Stimulated activated naive B cell treated with anti-CD40 and anti-IgM and Interleukin-4, amounts not matched to agents 10 μg/mL and 1 μg/mL and 100 μg/mL, for 72 hours (primary cell): ENCODE data around the gene ACSL5.
"Not testable (repeated sequence)": the region's sequence is repeated elsewhere in the genome, so short reads cannot be mapped to it uniquely, and the experiment has no call there.

Source experiments
- ATAC-seq, 2 donors: fragments of 150-1000 bp; cut with Tn5 transposase; replicated peaks; 2 replicates each; pipeline ENCODE4 v1.10.0; 2021; ENCODE audit warnings: moderate library complexity in 1 of 2
- DNase-seq: peaks from one replicate; pipeline ENCODE4 v3.0.0; 2021
- H3K27ac Mint-ChIP-seq: one replicate; pipeline ENCODE4 v1.8.0; 2022; ENCODE audit warnings: mild to moderate bottlenecking, mixed read lengths
- H3K27me3 Mint-ChIP-seq, 2 donors: one replicate each; pipeline ENCODE4 v1.8.0; 2022; ENCODE audit warnings: mixed read lengths in 2 of 2
- H3K36me3 Mint-ChIP-seq, 2 donors: one replicate each; pipeline ENCODE4 v1.8.0; 2022; ENCODE audit warnings: mixed read lengths in 2 of 2, mild to moderate bottlenecking in 1 of 2
- H3K4me1 Mint-ChIP-seq, 2 donors: one replicate each; pipeline ENCODE4 v1.8.0; 2022; ENCODE audit warnings: mixed read lengths in 2 of 2, mild to moderate bottlenecking in 1 of 2
- H3K4me3 Mint-ChIP-seq, 2 donors: one replicate each; pipeline ENCODE4 v1.8.0; 2022; ENCODE audit warnings: mild to moderate bottlenecking in 2 of 2, mixed read lengths in 2 of 2, moderate library complexity in 1 of 2
- H3K9me3 Mint-ChIP-seq, 2 donors: one replicate each; pipeline ENCODE4 v1.8.0; 2022; ENCODE audit warnings: mixed read lengths in 2 of 2, mild to moderate bottlenecking in 1 of 2

ACSL5 gene

GRCh38 chr10:112393341-112393740 lies 19.4 kb downstream of the ACSL5 start:
- Mint-ChIP-seq H3K4me3 (no peak overlapping the region), H3K27ac (no peak overlapping the region), H3K4me1 (peaks cover 26 to 29% of the 10 kb centered on the region in 2 donors), H3K27me3 (no peaks in the 10 kb centered on the region), H3K9me3 (no peaks in the 10 kb centered on the region), H3K36me3 (peaks cover 6 to 18% of the 10 kb centered on the region in 2 donors)
- no peak for DNase-seq
- ATAC-seq, result no peak

- Mint-ChIP-seq H3K27me3 (no peaks in the 10 kb centered on the region), H3K4me1 (peaks cover 21 to 24% of the 10 kb centered on the region in 2 donors), H3K9me3 (no peaks in the 10 kb centered on the region), H3K27ac (no peak overlapping the region), H3K4me3 (no peak overlapping the region), H3K36me3 (peaks cover 6 to 18% of the 10 kb centered on the region in 2 donors)
- no peak for ATAC-seq
- DNase-seq, result no peak
Measured at GRCh38 chr10:112393827-112394226, 19.9 kb downstream of the ACSL5 start.

- DNase-seq (no peak), ATAC-seq (no peak)
- no peaks in the 10 kb centered on the region for H3K27me3 Mint-ChIP-seq
- H3K4me1 Mint-ChIP-seq, result peaks cover 15 to 18% of the 10 kb centered on the region in 2 donors
- H3K9me3 Mint-ChIP-seq, result no peaks in the 10 kb centered on the region
- H3K36me3 Mint-ChIP-seq, result peaks cover 4 to 22% of the 10 kb centered on the region in 2 donors
- no peak overlapping the region for H3K27ac Mint-ChIP-seq
- H3K4me3 Mint-ChIP-seq, result no peak overlapping the region
Measured at GRCh38 chr10:112394475-112394875, 20.6 kb downstream of the ACSL5 start.

- Mint-ChIP-seq H3K9me3 (no peaks in the 10 kb centered on the region), H3K27ac (no peak overlapping the region), H3K4me1 (peaks cover 7% of the 10 kb centered on the region in 2 donors), H3K4me3 (no peak overlapping the region), H3K36me3 (peaks cover 6 to 27% of the 10 kb centered on the region in 2 donors), H3K27me3 (no peaks in the 10 kb centered on the region)
- ATAC-seq, result no peak
- DNase-seq, result no peak
Measured at GRCh38 chr10:112395809-112396530, 22.1 kb downstream of the ACSL5 start.

GRCh38 chr10:112397592-112397991 lies 23.7 kb downstream of the ACSL5 start:
- no peaks in the 10 kb centered on the region for H3K27me3 Mint-ChIP-seq
- no peak overlapping the region for H3K4me3 Mint-ChIP-seq
- no peak for ATAC-seq

GRCh38 chr10:112402917-112403316 lies 29.0 kb downstream of the ACSL5 start:
- no peak overlapping the region for H3K4me3 Mint-ChIP-seq
- H3K27ac Mint-ChIP-seq, result no peak overlapping the region
- H3K36me3 Mint-ChIP-seq, result peaks cover 54 to 69% of the 10 kb centered on the region in 2 donors
- ATAC-seq (no peak), DNase-seq (no peak)
- H3K9me3 Mint-ChIP-seq, result peaks cover 8 to 14% of the 10 kb centered on the region in 2 donors
- H3K4me1 Mint-ChIP-seq, result peaks cover 10 to 21% of the 10 kb centered on the region in 2 donors
- H3K27me3 Mint-ChIP-seq, result no peaks in the 10 kb centered on the region

More at GRCh38 chr10:112397592-112397991, 23.7 kb downstream of the ACSL5 start:
- DNase-seq, result no peak
- Mint-ChIP-seq H3K36me3 (peaks cover 11 to 31% of the 10 kb centered on the region in 2 donors), H3K4me1 (peaks cover 0 to 4% of the 10 kb centered on the region in 2 donors), H3K9me3 (no peaks in the 10 kb centered on the region), H3K27ac (no peak overlapping the region)

GRCh38 chr10:112404617-112405016 lies 30.7 kb downstream of the ACSL5 start:
- Mint-ChIP-seq H3K4me3 (no peak overlapping the region), H3K4me1 (peaks cover 10 to 21% of the 10 kb centered on the region in 2 donors), H3K27ac (no peak overlapping the region), H3K27me3 (no peaks in the 10 kb centered on the region), H3K9me3 (peaks cover 8 to 14% of the 10 kb centered on the region in 2 donors), H3K36me3 (peaks cover 66 to 76% of the 10 kb centered on the region in 2 donors)
- no peak for DNase-seq
- no peak for ATAC-seq

GRCh38 chr10:112406806-112407205 lies 32.9 kb downstream of the ACSL5 start:
- DNase-seq, result peak; percentile 12
- peaks cover 8 to 14% of the 10 kb centered on the region in 2 donors for H3K9me3 Mint-ChIP-seq
- peaks cover 66 to 78% of the 10 kb centered on the region in 2 donors for H3K36me3 Mint-ChIP-seq
- H3K27ac Mint-ChIP-seq, result peak overlapping the region; percentile 91
- peaks cover 10 to 21% of the 10 kb centered on the region in 2 donors for H3K4me1 Mint-ChIP-seq
- H3K4me3 Mint-ChIP-seq, result peak overlapping the region in 1 of 2 donors; percentile 5
- H3K27me3 Mint-ChIP-seq, result not testable (repeated sequence)
- peak in 1 of 2 donors; percentile 39 for ATAC-seq

- no peaks in the 10 kb centered on the region for H3K27me3 Mint-ChIP-seq
- peaks cover 61 to 73% of the 10 kb centered on the region in 2 donors for H3K36me3 Mint-ChIP-seq
- DNase-seq (no peak), ATAC-seq (no peak)
- H3K9me3 Mint-ChIP-seq, result peaks cover 8 to 14% of the 10 kb centered on the region in 2 donors
- peak overlapping the region; percentile 42 for H3K27ac Mint-ChIP-seq
- H3K4me3 Mint-ChIP-seq, result no peak overlapping the region
- H3K4me1 Mint-ChIP-seq, result peaks cover 10 to 21% of the 10 kb centered on the region in 2 donors
Measured at GRCh38 chr10:112407696-112408095, 33.8 kb downstream of the ACSL5 start.

- Mint-ChIP-seq H3K9me3 (peaks cover 8 to 14% of the 10 kb centered on the region in 2 donors), H3K4me1 (peaks cover 10 to 21% of the 10 kb centered on the region in 2 donors), H3K27me3 (no peaks in the 10 kb centered on the region), H3K36me3 (peaks cover 58 to 68% of the 10 kb centered on the region in 2 donors), H3K27ac (peak overlapping the region; percentile 56), H3K4me3 (no peak overlapping the region)
- DNase-seq, result no peak
- no peak for ATAC-seq
Measured at GRCh38 chr10:112409299-112409698, 35.4 kb downstream of the ACSL5 start.

GRCh38 chr10:112409755-112410154 lies 35.8 kb downstream of the ACSL5 start:
- H3K36me3 Mint-ChIP-seq, result peaks cover 55 to 68% of the 10 kb centered on the region in 2 donors
- no peaks in the 10 kb centered on the region for H3K27me3 Mint-ChIP-seq
- no peak for ATAC-seq
- no peak overlapping the region for H3K4me3 Mint-ChIP-seq
- peaks cover 10 to 21% of the 10 kb centered on the region in 2 donors for H3K4me1 Mint-ChIP-seq
- no peak for DNase-seq
- H3K27ac Mint-ChIP-seq, result no peak overlapping the region
- H3K9me3 Mint-ChIP-seq, result peaks cover 8 to 14% of the 10 kb centered on the region in 2 donors

GRCh38 chr10:112412696-112413095 lies 38.8 kb downstream of the ACSL5 start:
- Mint-ChIP-seq H3K4me1 (peaks cover under 1 to 2% of the 10 kb centered on the region in 2 donors), H3K4me3 (no peak overlapping the region), H3K36me3 (peaks cover 42 to 64% of the 10 kb centered on the region in 2 donors), H3K9me3 (peaks cover 0 to under 1% of the 10 kb centered on the region in 2 donors), H3K27ac (no peak overlapping the region), H3K27me3 (no peaks in the 10 kb centered on the region)
- DNase-seq (no peak), ATAC-seq (no peak)

GRCh38 chr10:112421731-112422130 lies 47.8 kb downstream of the ACSL5 start:
- Mint-ChIP-seq H3K4me1 (peaks cover 8 to 11% of the 10 kb centered on the region in 2 donors), H3K36me3 (peaks cover 31 to 45% of the 10 kb centered on the region in 2 donors), H3K27ac (peak overlapping the region; percentile 42), H3K27me3 (no peaks in the 10 kb centered on the region), H3K9me3 (no peaks in the 10 kb centered on the region), H3K4me3 (no peak overlapping the region)
- DNase-seq, result no peak
- ATAC-seq, result no peak

- Mint-ChIP-seq H3K27ac (peak overlapping the region; percentile 52), H3K36me3 (peaks cover 41 to 52% of the 10 kb centered on the region in 2 donors), H3K9me3 (no peaks in the 10 kb centered on the region), H3K4me1 (peaks cover 8 to 13% of the 10 kb centered on the region in 2 donors), H3K27me3 (no peaks in the 10 kb centered on the region), H3K4me3 (no peak overlapping the region)
- no peak for ATAC-seq
- no peak for DNase-seq
Measured at GRCh38 chr10:112424651-112425050, 50.7 kb downstream of the ACSL5 start.

GRCh38 chr10:112426111-112426510 lies 52.2 kb downstream of the ACSL5 start:
- Mint-ChIP-seq H3K9me3 (no peaks in the 10 kb centered on the region), H3K4me3 (no peak overlapping the region), H3K27me3 (no peaks in the 10 kb centered on the region), H3K4me1 (peaks cover 8% of the 10 kb centered on the region in 2 donors), H3K36me3 (peaks cover 39 to 52% of the 10 kb centered on the region in 2 donors), H3K27ac (no peak overlapping the region)
- ATAC-seq, result peak in 1 of 2 donors; percentile 27
- no peak for DNase-seq
